ENCODE results near the gene EXOSC6. TPM values are rescaled to one million over a fixed set of nuclear protein-coding genes. Genes with fewer than 3 reads are reported as not detected.
"Not testable (repeated sequence)": the region's sequence is repeated elsewhere in the genome, so short reads cannot be mapped to it uniquely, and the experiment has no call there.

The EXOSC6 gene
- total RNA-seq, 1 donor from 2014 or later, result 8.2 TPM

GRCh38 chr16:70255574-70255973 is 3.8 kb upstream of the EXOSC6 start:
- ATAC-seq (no peak), DNase-seq (ENCODE audit: low spot score) (no peak)

- ATAC-seq (no peak), DNase-seq (ENCODE audit: low spot score) (no peak)
Observed at GRCh38 chr16:70254965-70255286, 3.2 kb upstream of the EXOSC6 start.

GRCh38 chr16:70254180-70254964 is 2.6 kb upstream of the EXOSC6 start:
- no peak for ATAC-seq
- no peak for DNase-seq (ENCODE audit: low spot score)

GRCh38 chr16:70253291-70254106 is 1.8 kb upstream of the EXOSC6 start:
- no peak for DNase-seq (ENCODE audit: low spot score)
- ATAC-seq, result no peak

- no peak for DNase-seq (ENCODE audit: low spot score)
- no peak for ATAC-seq
Observed at GRCh38 chr16:70252355-70252988, 732 bp upstream of the EXOSC6 start.

GRCh38 chr16:70250748-70251628 is 752 bp downstream of the EXOSC6 start:
- peak; percentile 76 for ATAC-seq
- peak; percentile 75 for DNase-seq (ENCODE audit: low spot score)

- DNase-seq (ENCODE audit: low spot score); ATAC-seq: not testable (repeated sequence)
Observed at GRCh38 chr16:70249697-70250096, 2.0 kb downstream of the EXOSC6 start.

- ATAC-seq; DNase-seq (ENCODE audit: low spot score): not testable (repeated sequence)
Observed at GRCh38 chr16:70238773-70239172, 13.0 kb downstream of the EXOSC6 start.

- not testable (repeated sequence) for ATAC-seq; DNase-seq (ENCODE audit: low spot score)
Observed at GRCh38 chr16:70231831-70232230, 19.9 kb downstream of the EXOSC6 start.

- not testable (repeated sequence) for DNase-seq (ENCODE audit: low spot score); ATAC-seq
Observed at GRCh38 chr16:70226024-70226423, 25.7 kb downstream of the EXOSC6 start.

- DNase-seq (ENCODE audit: low spot score); ATAC-seq: not testable (repeated sequence)
Observed at GRCh38 chr16:70225430-70225829, 26.3 kb downstream of the EXOSC6 start.

GRCh38 chr16:70224645-70225044 is 27.1 kb downstream of the EXOSC6 start:
- not testable (repeated sequence) for ATAC-seq; DNase-seq (ENCODE audit: low spot score)

- DNase-seq (ENCODE audit: low spot score), result not testable (repeated sequence)
- peak; percentile 51 for ATAC-seq
Observed at GRCh38 chr16:70223971-70224513, 27.7 kb downstream of the EXOSC6 start.

GRCh38 chr16:70223216-70223615 is 28.5 kb downstream of the EXOSC6 start:
- DNase-seq (ENCODE audit: low spot score), result not testable (repeated sequence)

GRCh38 chr16:70222574-70222973 is 29.2 kb downstream of the EXOSC6 start:
- not testable (repeated sequence) for DNase-seq (ENCODE audit: low spot score); ATAC-seq

More at GRCh38 chr16:70223216-70223615, 28.5 kb downstream of the EXOSC6 start:
- ATAC-seq, result not testable (repeated sequence)

- ATAC-seq; DNase-seq (ENCODE audit: low spot score): not testable (repeated sequence)
Observed at GRCh38 chr16:70218586-70218985, 33.2 kb downstream of the EXOSC6 start.

GRCh38 chr16:70206382-70206781 is 45.4 kb downstream of the EXOSC6 start:
- not testable (repeated sequence) for ATAC-seq

GRCh38 chr16:70204668-70205405 is 46.9 kb downstream of the EXOSC6 start:
- not testable (repeated sequence) for ATAC-seq; DNase-seq (ENCODE audit: low spot score)

More at GRCh38 chr16:70206382-70206781, 45.4 kb downstream of the EXOSC6 start:
- not testable (repeated sequence) for DNase-seq (ENCODE audit: low spot score)

- ATAC-seq; DNase-seq (ENCODE audit: low spot score): not testable (repeated sequence)
Observed at GRCh38 chr16:70204010-70204409, 47.7 kb downstream of the EXOSC6 start.

Measured in left lobe of liver (tissue), 2 donors.